Brain pericyte (primary cell): Measurements from ENCODE around the gene SLC25A48.
"Not testable (repeated sequence)": the region's sequence is repeated elsewhere in the genome, so short reads cannot be mapped to it uniquely, and the experiment has no call there.

Source experiments
- DNase-seq: peaks from one replicate; pipeline ENCODE4 v3.0.0-alpha.2; 2012; ENCODE audit warnings: low read depth, low spot score

The SLC25A48 gene

DNA sequence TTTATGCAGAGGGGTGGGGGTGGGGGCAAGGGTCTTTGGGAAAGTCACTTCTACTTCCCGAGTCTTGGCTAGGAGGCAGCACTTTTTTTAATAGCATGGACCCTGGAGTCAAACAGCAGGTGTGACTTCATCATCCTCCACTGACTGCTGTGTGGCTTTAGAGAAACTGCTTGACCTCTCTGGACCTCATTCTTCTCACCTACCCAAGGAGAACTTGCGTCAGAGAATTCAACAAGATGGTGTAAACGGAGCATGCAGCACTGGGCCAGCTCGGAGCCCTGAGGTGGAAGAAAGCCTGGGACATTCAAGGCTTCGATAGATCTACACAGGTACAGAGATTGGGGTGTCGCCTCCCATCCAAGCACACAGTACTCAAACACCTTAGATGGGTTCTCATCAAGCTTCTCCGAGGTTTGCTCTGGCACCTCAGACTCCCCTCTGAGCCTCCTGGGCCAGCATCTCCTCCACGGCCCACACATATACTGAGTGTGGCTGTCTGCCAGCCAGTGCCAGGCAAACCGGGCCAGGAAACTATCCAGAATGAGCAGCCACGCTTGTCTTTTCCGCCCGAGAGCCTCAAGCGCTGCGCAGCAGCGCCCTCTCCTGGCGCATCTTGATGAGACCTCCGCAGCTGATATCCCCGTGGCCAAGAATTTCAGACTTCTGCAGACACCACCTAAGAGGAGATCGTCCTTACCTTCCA lies 4.6 kb upstream of the SLC25A48 start:
- DNase-seq: no peak

DNA sequence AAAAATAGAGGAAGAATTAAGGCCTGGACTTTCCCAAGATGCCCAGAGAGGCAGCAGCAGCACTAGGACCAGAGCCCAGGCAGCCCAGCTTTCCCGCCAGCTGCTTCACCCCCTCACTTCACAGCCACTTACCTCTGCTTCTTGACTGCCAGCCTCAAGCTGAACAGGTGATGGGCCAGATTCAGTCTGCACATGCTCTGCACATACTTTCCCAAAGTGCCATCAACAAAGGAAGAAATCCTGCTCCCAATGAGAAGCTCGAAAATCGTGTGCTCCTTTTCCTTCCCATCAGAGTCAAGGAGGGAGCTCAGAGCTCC lies 4.1 kb upstream of the SLC25A48 start:
- no peak for DNase-seq

DNA sequence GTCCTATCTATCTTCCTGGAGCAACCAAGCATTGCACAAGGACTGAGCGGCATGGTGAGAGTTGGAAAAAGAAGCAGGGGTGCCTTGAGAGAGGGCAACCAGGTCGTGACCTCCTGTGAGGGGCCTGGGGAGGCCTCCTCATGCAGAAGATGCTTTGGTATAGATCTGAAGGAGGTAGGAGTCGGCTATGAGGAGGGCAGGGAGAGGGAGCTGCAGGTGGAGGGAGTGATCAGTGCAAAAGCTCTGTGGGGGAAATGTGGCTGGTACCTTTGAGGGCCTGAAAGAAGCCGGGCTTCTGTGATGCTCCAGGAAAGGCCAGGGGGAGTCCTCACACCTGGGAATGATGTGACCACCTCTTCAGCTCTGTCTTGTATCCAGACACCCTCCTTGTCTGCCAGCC lies 3.6 kb upstream of the SLC25A48 start:
- no peak for DNase-seq

DNA sequence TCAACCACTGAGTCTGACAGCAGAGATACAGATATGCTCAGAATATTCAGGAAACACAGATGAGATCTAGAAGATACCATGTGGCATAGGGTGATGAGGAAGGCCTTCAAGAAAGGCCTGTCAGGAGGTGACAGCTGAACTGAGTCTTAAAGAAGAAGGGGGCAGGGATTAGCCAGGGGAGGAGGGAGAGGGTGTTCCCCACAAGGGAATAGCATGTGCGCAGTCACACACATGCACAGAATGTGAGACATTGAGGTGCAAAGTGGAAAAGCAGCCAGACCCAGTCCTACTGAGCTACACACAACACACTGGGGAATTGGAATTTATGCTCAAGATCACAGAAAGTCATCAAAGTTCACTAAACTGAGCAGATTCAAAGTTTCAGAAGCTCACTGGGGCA lies 3.0 kb upstream of the SLC25A48 start:
- DNase-seq: no peak

DNA sequence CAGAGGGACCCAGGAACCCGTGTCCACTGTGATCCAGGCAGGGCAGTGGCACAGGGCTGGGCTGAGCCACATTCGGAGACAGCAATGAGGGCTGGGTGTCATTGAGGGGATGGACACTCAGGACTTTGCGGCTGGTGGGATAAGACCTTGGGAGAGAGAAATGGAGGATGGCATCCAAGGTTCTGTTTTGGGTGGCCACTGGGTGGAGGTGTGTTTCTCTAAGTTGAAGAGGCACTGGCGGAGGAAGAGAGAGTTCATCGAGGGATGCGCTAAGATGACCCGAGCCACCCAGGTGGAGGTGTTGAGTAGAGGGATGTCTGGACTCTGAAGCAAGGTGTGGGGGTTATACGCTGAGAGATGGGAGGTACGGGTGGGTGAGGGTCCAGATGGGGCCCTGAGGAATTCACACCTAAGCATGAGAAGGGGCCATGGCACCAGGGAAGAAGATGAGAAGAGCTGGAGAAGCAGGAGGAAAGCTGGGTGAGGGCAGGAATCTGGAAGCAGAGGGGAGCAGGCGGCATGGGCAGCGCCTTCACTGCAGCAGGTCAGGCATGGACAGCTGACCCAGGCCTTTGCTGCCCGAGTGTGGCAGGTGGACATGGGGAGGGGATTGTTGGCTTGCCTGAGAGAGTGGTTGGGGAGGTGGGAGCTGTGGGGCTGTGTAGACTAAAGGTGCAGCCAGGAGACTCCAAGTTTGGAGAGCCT lies 2.5 kb upstream of the SLC25A48 start:
- DNase-seq: no peak

DNA sequence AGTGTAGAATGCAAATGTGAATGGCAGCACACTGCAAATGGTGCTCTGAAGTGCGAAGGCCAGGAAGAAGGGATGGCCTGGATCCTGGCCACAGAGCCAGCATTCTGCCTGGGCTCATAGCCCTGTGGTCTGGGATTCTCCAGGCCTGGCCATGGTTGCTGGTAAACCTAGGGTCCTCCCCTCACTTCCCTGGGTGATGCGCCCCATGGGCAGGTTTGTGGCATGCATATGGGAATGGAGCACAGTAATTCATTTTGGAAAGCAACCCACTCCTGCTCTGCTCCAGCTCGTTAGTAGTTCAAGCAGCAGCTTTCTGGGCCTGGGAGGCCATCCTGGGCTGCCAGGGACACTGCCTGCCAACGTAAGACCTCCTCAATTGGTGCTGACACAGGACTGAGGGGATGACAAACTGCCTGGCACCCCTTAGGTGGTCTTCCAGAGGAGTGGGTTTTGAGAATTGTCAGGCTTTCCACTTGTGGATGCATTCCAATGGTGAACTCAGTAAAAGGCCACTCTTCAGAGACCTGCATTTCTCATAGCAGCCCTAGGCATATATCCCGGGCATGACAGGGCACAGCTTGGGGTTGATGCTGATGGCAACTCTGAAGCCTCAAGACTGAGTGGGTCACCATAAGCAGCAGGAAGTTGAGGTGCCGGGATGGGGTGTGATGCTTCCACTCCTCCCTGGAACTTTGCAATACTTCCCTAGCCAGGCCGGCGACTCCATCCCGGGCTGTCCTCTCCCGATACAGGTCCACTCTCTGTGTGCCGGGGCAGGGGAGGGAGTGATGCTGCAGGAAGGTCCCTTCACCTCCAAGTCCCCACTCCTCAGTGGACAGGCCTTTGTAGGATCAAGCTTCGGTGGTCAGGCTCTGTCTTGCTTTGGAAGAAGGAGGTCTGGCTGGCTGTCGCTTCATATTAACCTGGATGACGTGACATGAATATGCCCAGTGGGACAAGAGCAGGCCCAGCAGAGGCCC lies 1.2 kb upstream of the SLC25A48 start:
- no peak for DNase-seq

DNA sequence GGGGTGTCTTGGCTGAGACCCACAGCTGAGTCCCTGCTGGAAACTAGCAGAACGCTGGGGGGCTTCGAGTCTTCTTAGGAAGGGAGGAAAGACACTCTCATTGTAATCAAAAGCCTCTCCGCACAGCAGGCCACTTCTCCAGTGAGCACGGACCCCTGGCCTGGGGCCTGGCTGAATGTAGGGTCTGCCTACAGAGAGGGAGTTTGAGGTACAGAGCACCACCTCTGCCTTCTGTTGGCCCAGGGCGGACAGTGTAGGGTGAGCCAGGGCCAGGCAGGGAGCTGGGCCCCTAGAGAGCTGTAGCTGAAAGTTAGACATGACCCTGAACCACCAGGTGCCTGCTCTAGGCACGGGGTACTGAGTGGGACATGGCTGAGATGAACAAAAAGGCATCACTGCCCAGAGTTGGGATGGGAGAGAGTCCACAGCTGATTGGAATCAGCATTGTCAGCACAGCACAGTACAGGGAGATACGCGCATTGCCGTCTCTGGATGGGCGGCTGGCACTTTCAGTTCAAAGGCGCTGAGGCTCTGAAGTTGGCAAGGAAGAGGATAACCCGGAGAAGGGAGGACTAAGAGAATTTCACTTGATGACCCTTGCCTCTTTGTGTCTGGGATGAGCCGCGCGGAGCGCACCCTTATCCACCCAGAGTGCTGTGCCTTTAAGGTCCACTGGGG lies 363 bp upstream of the SLC25A48 start:
- no peak for DNase-seq

DNA sequence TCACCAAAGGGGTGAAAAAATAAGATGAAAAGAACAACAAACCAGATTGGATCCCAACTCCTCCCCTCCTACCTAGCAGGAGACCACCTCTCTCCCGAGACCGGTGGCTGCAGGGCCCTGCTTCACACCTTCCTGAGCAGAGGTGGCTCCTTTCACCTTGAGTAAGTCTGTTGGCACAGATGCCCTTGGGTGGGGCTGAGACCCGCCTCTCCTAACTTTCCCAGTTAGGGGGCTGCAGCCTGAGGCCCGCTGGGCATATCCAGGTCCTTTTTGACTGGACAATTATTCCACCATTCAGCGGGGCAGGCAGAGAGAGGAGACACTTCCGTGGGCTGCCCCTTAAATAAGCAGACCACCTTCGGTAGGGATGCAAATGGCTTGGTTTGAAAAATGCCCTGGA lies 1.3 kb downstream of the SLC25A48 start:
- no peak for DNase-seq

DNA sequence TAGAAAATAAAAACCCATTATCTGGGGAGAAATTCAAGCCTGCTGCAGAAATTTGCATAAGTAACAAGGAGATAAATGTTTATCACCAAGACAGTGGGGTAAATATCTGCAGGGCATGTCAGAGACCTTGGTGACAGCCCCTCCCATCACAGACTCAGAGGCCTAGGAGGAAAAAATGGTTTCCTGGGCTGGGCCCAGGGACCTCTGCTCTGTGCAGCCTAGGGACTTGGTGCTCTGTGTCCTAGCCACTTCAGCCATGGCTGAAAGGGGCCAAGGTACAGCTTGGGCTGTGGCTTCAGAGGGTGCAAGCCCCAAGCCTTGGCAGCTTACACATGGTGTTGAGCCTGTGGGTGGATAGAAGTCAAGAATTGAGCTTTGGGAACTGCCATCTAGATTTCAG lies 3.9 kb downstream of the SLC25A48 start:
- DNase-seq: not testable (repeated sequence)

DNA sequence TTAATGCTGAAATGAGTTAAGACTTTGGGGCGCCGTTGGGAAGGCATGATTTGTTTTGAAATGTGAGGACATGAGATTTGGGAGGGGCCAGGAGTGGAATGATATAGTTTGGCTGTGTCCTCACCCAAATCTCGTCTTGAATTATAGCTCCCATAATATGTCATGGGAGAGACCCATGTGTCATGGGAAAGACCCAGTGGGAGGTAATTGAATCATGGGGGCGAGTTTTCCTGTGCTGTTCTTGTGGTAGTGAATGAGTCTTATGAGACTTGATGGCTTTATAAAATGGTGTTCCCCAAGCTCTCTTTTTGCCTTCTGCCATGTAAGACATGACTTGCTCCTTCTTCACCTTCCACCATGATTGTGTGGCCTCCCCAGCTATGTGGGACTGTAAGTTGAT lies 5.1 kb downstream of the SLC25A48 start:
- no peak for DNase-seq

DNA sequence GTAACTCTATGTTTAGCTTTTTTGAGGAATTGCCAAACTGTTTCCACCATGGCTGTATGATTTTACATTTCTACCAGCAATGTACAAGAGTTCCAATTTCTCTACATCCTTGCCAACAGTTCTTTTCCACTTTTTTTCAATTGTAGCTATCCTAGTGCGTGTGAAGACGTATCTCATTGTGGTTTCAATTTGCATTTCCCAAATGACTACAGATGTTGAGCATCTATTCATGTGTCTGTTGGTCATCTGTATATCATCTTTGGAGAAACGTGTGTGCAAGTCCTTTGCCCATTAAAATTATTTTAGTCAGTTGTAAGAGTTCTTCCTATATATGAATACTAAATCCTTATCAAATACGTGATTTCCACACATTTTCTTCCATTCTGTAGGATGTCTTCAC lies 6.5 kb downstream of the SLC25A48 start:
- no peak for DNase-seq

DNA sequence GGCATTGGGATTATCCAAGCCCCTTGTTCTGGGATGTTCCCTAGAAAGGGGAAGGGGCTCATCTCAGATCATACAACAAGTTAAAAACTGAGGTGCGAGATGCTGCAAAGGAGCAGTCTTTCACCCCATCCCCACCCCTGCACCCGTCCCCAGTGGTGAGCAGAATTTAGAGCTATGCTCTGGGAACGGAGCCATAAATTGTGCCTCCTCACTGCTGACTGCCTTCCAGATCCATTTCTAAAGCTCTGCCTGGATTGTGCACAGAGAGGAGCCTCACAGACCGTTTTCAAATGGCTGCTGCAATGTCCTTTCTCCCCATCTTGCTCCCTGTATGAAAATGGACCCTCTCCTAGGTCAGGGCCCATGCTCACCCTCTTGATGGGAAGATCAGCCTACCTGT lies 8.3 kb downstream of the SLC25A48 start:
- DNase-seq: no peak

DNA sequence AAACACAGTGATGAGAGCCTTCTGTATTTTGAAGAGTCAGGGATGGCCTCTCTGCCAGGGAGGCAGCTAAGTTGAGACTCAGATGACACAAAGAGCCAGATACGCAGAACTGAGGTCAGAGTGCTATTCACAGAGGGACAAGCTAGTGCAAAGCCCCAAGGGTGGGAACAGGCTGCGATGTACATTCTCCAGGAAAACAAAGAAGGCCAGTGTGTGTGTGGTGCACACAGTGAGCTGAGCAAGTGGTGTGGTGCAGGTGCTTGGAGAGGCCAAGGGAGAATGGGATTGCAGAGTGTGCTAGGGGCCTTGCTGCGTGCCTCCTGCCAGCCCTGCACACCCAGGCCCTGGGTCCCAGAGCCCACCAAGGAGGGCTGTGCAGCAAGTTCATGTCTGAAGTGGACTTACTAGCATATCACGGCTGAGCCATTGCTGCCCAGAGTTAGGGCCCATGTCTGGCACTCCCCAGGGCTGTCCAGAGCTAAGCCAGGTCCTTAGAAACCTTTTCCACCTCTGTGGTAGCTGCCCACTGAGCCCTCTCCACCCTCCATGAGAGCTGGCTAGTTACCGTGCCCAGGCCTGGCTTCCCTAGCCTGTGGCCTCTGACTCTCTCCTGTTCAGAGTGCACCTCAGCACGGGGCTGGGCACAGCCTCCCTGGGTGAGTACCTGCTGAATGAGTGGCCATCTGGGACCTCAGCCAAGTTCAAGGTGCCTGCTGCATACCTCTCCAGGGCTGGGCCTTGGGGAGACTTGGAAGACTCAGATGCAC lies 9.3 kb downstream of the SLC25A48 start:
- no peak for DNase-seq

DNA sequence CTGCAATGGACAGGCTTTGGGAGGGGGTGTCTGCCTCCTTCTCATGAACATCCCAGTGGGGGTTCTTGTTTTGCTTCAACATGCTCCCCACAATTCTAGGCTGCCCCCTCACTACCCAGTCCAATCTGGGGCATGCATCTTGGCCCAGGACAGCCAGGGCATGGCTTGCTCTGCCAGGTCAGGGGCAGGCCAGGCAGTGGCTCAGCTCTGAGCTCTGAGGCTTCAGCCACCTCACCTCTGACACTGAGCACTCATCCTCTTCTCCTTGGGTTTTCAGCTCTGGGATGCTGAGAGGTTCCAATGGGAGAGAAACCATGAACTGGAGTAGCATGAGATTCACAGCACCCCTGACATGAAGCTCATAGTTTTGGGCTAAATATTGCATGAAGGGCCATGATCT lies 11.8 kb downstream of the SLC25A48 start:
- no peak for DNase-seq

DNA sequence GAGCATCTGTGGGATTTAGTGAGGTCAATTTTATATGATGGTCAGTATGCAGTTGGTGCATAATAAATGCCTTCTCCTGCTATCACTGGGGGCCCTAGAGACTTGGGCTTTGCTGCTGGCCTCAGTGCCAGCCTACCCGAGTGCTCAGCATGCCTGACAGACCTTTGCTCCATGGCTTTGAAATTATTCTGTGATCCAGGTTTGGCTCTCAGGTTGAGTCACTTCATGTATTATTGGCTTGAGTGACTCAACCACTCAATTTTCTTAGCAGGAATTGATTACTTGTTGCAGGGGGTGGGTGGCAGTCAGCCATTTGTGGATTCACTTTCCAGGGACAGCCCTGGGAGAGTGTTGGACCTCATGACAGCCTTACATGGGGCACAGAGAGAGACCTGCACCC lies 13.5 kb downstream of the SLC25A48 start:
- no peak for DNase-seq

DNA sequence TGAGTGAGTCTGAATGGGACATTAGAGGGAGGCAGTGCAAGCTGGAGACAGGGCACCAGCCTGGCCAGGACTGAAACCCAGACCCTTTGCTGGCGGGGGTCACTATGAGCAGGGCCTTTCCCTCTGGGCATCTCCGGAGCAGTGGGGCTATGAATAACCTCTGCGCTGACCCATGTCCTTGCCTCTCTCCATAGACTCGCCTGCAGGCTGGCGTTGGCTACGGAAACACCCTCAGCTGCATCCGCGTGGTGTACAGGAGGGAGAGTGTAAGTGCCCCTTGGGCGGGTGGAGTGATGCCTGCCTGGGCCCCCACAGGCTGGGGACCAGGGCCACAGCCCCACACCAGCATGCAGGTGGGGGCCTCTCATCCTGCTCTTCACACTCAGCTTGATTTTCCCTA lies 15.8 kb downstream of the SLC25A48 start:
- no peak for DNase-seq

DNA sequence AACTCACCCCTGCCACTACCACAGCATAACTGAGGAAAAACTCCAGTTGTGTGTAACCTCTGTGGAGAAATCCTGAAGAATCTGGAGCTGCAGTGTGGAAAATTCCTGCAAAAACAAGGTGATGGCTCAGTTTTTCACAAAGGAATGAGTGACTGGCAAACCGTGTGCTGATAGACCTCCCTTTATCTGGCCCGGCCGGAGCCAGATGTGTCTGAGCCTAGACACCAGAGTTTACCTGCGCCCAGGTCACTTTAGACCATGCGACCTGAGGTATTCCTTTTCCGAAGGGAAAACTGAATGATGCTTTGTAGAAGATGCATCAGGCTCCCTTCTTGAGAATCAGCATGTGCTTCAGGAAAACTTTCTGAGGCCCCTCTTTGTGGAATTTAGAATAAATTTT lies 16.2 kb downstream of the SLC25A48 start:
- DNase-seq: no peak

DNA sequence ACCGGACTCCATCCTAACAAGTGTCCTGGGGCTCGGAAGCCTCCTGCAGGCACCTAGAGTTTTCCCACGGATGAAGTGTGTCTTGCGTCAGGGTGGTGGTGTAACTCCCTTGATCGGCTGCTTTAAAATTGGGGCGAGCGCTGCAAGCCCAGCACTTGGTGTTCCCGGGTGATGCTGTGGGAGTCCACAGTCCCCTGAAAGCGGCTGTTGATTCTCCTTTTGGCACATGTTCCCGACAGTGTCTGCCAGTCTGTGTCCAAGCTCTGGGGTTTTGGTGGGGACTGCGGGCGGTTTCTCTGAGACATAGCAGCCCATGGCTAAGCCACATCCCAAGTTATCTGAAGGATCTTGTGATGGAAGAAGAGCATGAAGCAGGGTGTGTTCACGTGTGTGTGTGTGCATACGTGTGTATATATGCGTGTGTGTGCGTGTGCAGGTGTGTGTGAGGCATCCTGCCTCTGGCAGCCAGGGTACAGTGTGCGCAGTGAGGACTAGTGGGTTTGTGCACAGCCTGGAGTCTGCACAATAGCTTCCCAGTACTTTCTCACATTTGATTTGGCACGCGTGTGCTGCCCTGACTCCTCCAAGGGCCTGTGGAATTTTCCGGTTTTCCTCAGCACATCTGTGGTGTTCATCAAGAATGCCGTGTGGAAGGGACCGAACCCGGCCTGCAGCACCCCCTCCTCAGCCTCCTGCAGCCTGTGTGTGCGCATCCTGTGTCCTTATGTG lies 16.9 kb downstream of the SLC25A48 start:
- no peak for DNase-seq

DNA sequence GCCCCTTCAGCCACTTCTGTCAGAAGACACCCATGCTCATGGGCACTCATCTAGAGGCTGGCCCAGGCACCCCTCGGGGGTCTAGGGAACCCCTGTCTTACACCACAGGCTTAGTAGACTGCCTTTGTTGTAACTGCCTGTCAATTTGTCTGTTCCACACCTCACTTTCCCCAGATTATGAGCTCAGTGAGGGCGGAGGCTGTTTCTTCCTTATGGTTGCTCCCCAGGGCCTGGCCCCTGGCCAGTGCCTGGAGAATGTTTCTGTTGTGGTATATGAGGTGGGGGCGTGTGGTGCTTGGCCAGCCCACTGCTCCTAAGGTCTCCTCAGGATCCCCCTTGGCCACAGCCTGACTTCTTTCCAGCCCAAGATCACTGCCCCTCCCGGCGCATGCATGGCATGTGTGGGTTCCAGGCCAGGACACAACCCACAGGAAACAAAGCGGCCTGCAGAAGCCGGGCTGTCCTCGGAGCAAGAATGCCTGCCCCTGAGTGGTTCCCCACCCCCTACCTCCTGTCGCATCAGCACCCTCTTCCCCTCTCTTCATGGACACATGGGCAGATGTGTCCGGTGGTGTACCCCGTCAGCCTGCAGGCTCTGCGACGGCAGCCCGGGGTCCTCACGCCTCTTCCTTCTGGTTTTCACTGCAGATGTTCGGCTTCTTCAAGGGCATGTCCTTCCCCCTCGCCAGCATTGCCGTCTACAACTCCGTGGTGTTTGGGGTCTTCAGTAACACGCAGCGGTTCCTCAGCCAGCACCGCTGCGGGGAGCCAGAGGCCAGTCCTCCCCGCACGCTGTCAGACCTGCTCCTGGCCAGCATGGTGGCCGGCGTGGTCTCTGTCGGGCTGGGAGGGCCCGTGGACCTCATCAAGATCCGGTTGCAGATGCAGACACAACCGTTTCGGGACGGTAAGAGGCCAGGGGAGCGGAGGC lies 17.7 kb downstream of the SLC25A48 start:
- no peak for DNase-seq
